C4-2B (cell line): ENCODE measurements around the gene ITSN1.
"Not testable (repeated sequence)": the region's sequence is repeated elsewhere in the genome, so short reads cannot be mapped to it uniquely, and the experiment has no call there.

Source experiments
- H3K27ac ChIP-seq: fragments of 450-650 bp; 2 replicates; pipeline ENCODE4 v1.5.1; 2017
- CTCF ChIP-seq: fragments of 450-650 bp; conservative IDR thresholded peaks from 2 replicates; pipeline ENCODE4 v1.5.1; 2017; ENCODE audit warnings: mild to moderate bottlenecking
- ZFX ChIP-seq: fragments of 450-650 bp; IDR thresholded peaks from 2 replicates; pipeline ENCODE4 v1.6.1; 2017

ITSN1 gene

GRCh38 chr21:33642027-33642895 is at the start of gene ITSN1:
Gene ITSN1, plus strand, starts transcription at chr21:33642501. Its CDS starts 76,328 bp downstream, at chr21:33718829.
- peak within 1 kb of the TSS; percentile 81 for H3K27ac ChIP-seq

GRCh38 chr21:33598051-33598450 is 44.2 kb upstream of the ITSN1 start:
- H3K27ac ChIP-seq: no peak overlapping the region
- TF ChIP-seq CTCF (no peak), ZFX (no peak)

More at GRCh38 chr21:33642027-33642895, at the start of gene ITSN1:
- TF ChIP-seq CTCF (no peak), ZFX (no peak)

GRCh38 chr21:33608559-33608958 is 33.7 kb upstream of the ITSN1 start:
- H3K27ac ChIP-seq: no peak overlapping the region
- TF ChIP-seq ZFX: no peak
- TF ChIP-seq CTCF: no peak

- H3K27ac ChIP-seq: no peak overlapping the region
- TF ChIP-seq CTCF (no peak), ZFX (no peak)
Measured at GRCh38 chr21:33611006-33611744, 31.1 kb upstream of the ITSN1 start.

- H3K27ac ChIP-seq: not testable (repeated sequence)
Measured at GRCh38 chr21:33617565-33617964, 24.7 kb upstream of the ITSN1 start.

GRCh38 chr21:33618407-33618806 is 23.9 kb upstream of the ITSN1 start:
- H3K27ac ChIP-seq: no peak overlapping the region
- TF ChIP-seq CTCF (no peak), ZFX (no peak)

- H3K27ac ChIP-seq: no peak overlapping the region
- no peak for TF ChIP-seq ZFX
Measured at GRCh38 chr21:33619726-33620125, 22.6 kb upstream of the ITSN1 start.

- H3K27ac ChIP-seq: no peak overlapping the region
- no peak for TF ChIP-seq ZFX
- no peak for TF ChIP-seq CTCF
Measured at GRCh38 chr21:33622253-33622652, 20.0 kb upstream of the ITSN1 start.

- H3K27ac ChIP-seq: not testable (repeated sequence)
Measured at GRCh38 chr21:33626151-33626550, 16.1 kb upstream of the ITSN1 start.
